ENCODE results near the gene SVOPL. TPM values are rescaled to one million over a fixed set of nuclear protein-coding genes. Genes with fewer than 3 reads are reported as not detected.

Gene SVOPL
- total RNA-seq, 4 donors from 2014 or later, result not detected

DNA sequence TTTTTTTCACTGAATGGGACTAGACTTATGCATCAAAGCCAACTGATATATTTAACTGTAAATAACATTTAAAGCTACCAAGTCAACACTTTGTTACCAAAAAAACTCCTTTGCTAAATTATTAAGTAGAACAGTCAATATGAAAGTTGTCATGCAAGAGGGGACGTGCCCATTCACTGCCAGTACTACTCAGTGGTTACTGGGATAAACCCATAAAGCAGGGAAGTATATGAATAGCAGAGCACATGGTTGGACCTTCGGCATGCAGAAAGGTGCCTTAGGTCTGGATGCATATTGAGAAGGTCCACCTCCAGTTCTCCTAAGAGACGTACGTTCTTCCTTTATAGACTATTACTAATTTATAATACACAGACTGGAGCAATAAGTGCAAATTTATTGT is 120.1 kb downstream of the SVOPL start:
- DNase-seq (ENCODE audit: low spot score) (no peak), ATAC-seq (ENCODE audit: low FRiP score) (no peak)
- TF ChIP-seq, protein P1, sequence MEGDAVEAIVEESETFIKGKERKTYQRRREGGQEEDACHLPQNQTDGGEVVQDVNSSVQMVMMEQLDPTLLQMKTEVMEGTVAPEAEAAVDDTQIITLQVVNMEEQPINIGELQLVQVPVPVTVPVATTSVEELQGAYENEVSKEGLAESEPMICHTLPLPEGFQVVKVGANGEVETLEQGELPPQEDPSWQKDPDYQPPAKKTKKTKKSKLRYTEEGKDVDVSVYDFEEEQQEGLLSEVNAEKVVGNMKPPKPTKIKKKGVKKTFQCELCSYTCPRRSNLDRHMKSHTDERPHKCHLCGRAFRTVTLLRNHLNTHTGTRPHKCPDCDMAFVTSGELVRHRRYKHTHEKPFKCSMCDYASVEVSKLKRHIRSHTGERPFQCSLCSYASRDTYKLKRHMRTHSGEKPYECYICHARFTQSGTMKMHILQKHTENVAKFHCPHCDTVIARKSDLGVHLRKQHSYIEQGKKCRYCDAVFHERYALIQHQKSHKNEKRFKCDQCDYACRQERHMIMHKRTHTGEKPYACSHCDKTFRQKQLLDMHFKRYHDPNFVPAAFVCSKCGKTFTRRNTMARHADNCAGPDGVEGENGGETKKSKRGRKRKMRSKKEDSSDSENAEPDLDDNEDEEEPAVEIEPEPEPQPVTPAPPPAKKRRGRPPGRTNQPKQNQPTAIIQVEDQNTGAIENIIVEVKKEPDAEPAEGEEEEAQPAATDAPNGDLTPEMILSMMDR (IDR thresholded peaks at IDR 0.05), result no peak

DNA sequence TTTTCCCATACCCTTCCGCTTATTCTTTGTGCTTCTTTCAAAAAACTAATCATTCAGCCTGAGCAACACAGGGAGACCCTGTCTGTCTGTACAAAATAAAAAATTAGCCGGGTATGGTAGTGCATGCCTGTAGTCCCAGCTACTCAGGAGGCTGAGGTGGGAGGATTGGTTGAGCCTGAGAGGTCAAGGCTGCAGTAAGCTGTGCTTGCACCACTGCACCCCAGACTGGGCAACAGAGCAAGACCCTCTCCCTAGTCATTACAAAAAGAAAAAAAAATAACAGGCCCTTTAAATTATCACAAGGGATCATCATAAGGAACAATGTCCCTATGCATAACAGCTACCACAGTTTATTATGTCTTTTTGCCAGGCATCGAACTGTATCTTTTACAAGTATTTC is 121.5 kb downstream of the SVOPL start:
- DNase-seq (ENCODE audit: low spot score), result no peak
- ATAC-seq (ENCODE audit: low FRiP score), result no peak

DNA sequence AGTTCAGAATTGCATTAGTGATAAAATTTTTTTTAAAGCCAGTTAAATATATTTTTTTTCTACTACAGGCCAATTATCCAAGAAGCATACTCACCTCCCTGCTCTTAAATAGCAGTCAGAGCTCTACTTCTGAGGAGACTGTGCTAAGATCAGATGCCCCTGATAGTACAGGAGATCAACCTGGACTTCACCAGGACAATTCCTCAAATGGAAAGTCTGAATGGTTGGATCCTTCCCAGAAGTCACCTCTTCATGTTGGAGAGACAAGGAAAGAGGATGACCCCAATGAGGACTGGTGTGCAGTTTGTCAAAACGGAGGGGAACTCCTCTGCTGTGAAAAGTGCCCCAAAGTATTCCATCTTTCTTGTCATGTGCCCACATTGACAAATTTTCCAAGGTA is 122.0 kb downstream of the SVOPL start:
- TF ChIP-seq, protein P1 (IDR thresholded peaks at IDR 0.05), result no peak
- DNase-seq (ENCODE audit: low spot score) (no peak), ATAC-seq (ENCODE audit: low FRiP score) (no peak)

More for the DNA sequence above, 121.5 kb downstream of the SVOPL start:
- TF ChIP-seq, protein P1 (IDR thresholded peaks at IDR 0.05), result no peak

DNA sequence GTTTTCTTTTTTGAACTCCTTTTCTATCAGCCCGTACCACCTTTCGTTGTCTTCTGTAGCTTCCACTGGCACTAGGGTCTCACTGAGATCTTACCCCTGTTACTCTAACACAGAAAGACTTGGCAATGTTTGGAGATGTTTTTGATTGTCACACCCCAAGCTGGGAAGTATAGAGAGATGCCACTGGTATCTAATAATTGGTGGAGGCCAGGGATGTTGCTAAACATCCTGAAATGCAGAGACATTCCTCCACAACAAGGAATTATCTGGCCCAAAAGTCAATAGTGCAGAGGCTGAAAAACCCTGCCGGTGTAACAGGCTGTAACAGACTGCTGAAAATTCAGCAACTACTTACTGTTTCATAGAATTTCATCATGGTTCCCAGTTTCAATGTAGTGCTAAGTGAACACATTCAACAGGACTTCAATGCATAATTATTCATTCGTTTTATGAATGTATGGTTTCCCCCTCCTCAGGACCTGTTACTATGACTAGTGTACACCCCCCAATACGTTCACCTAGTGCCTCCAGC is 125.2 kb downstream of the SVOPL start:
- TF ChIP-seq, protein P1 (IDR thresholded peaks at IDR 0.05), result no peak
- ATAC-seq (ENCODE audit: low FRiP score) (no peak), DNase-seq (ENCODE audit: low spot score) (no peak)

DNA sequence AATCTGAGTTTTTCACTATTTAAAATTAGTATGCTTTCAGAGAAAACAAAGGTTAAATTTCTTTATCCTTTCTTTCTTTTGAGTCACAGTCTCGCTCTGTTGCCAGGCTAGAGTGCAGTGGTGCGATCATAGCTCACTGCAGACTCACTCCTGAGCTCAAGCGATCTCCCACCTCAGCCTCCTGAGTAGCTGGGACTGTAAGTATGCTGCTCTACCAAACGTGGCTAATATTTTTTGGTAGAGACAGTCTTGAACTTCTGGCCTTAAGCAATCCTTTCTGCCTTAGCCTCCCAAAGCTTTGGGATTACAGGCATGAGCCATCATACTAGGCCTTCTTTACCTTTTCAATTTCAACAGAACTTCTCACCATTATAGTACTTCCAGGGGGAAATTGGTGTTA is 127.4 kb downstream of the SVOPL start:
- ATAC-seq (ENCODE audit: low FRiP score) (no peak), DNase-seq (ENCODE audit: low spot score) (no peak)
- TF ChIP-seq, protein P1 (IDR thresholded peaks at IDR 0.05), result no peak

DNA sequence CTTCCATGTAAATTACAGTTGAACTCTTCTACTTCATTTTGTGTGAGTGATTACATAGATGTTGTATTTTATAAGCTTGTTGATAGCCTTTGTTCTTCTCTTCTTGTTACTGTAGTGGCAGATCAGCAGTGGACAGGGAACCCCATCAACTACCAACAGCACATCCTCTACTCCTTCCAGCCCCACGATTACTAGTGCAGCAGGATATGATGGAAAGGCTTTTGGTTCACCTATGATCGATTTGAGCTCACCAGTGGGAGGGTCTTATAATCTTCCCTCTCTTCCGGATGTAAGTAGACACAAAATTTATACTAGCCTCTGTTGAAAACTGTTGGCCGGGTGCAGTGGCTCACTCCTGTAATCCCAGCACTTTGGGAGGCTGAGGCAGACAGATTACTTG is 130.4 kb downstream of the SVOPL start:
- no peak for DNase-seq (ENCODE audit: low spot score)
- no peak for ATAC-seq (ENCODE audit: low FRiP score)
- TF ChIP-seq, protein P1 (IDR thresholded peaks at IDR 0.05), result no peak

DNA sequence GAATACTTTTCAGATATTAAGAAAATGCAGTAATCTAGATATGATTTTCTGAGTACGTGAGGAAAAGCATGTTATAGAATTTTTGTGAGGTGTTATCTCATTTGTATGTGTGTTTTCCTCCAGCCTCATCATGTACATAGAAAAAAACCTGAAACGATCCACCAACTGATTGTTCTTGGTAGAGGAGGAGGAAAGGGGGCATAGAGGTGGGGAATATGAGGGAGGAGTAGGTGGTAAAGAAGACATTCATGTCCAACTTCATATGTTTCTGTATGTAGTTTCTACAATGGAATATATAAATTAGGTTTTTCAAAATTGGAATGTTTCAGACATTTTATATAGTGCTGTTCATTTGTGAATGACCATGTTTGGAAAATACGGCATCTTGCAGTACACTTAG is 131.7 kb downstream of the SVOPL start:
- DNase-seq (ENCODE audit: low spot score) (no peak), ATAC-seq (ENCODE audit: low FRiP score) (no peak)
- TF ChIP-seq, protein P1 (IDR thresholded peaks at IDR 0.05), result no peak

All from omental fat pad (tissue), 4 donors.